Body of pancreas (tissue), 4 donors: ENCODE results near the gene GH1. TPM values are rescaled to one million over a fixed set of nuclear protein-coding genes. Genes with fewer than 3 reads are reported as not detected.

Experiments
- ATAC-seq: fragments of 150-250 bp; one replicate; pipeline ENCODE4 v1.9.1; 2016
- DNase-seq, 4 donors: peaks; one replicate each; pipeline ENCODE4 v3.0.0-alpha.2; 2019
- H3K27ac ChIP-seq, 4 donors: fragments of 200-600 bp; sonication (generic); 1 replicate in 3 of 4; 2 replicates in 1 of 4; pipeline versions ENCODE4 v1.5.1 to v1.6.1; 2016 to 2019; ENCODE audit warnings: mild to moderate bottlenecking in 1 of 4, mixed read lengths in 1 of 4, moderate library complexity in 1 of 4
- H3K27me3 ChIP-seq, 2 donors: fragments of 200-600 bp; sonication (generic); one replicate each; pipeline ENCODE4 v1.6.0; 2016; ENCODE audit warnings: mild to moderate bottlenecking in 1 of 2
- H3K36me3 ChIP-seq, 2 donors: fragments of 200-600 bp; sonication (generic); replicated peaks in 1 of 2; 2 replicates each; pipeline ENCODE4 v1.5.1; 2016; ENCODE audit warnings: low read depth in 2 of 2; ENCODE audit not compliant: insufficient read depth in 1 of 2
- H3K4me1 ChIP-seq: fragments of 200-600 bp; sonication (generic); one replicate; pipeline ENCODE4 v1.6.0; 2016
- H3K4me3 ChIP-seq, 2 donors: fragments of 200-600 bp; sonication (generic); 1 replicate in 1 of 2; 2 replicates in 1 of 2; pipeline ENCODE4 v1.5.1; 2016 to 2019
- H3K9me3 ChIP-seq, 3 donors: fragments of 200-600 bp; sonication (generic); 1 replicate in 2 of 3; 2 replicates in 1 of 3; pipeline ENCODE4 v1.5.1; 2016
- POLR2A ChIP-seq, 3 donors: fragments of 450-650 bp; IDR thresholded peaks; one replicate each; pipeline ENCODE4 v1.6.1; 2016; ENCODE audit warnings: antibody characterized with exemption in 3 of 3, mild to moderate bottlenecking in 2 of 3
- WGBS, 2 donors: methylation state at CpG; one replicate each; pipeline ENCODE4 v1.1.5; 2017; 5-methylcytosine and 5-hydroxymethylcytosine counted together
- intact Hi-C: fragments of 100-400 bp; cut with DNase I; formaldehyde crosslinking; loops from one replicate; pipeline ENCODE4 v1.15.1; 2023
- total RNA-seq, 2 donors: library from RNA; depleted of rRNA; stranded (reverse); fragments of >200 nt; gene quantifications; one replicate each; pipeline ENCODE4 v1.1.0, GENCODE V29; 2016
- TF ChIP-seq, protein P1 (sequence below), 7 experiments: fragments of 450-650 bp in 4 of 7; fragments of 200-600 bp in 3 of 7; sonication (generic) in 3 of 7; IDR thresholded peaks; one replicate each; pipeline ENCODE4 v1.5.1; 2016 to 2019; ENCODE audit warnings: antibody characterized with exemption in 7 of 7

The GH1 gene
- total RNA-seq, 2 donors from 2014 or later: not detected

DNA sequence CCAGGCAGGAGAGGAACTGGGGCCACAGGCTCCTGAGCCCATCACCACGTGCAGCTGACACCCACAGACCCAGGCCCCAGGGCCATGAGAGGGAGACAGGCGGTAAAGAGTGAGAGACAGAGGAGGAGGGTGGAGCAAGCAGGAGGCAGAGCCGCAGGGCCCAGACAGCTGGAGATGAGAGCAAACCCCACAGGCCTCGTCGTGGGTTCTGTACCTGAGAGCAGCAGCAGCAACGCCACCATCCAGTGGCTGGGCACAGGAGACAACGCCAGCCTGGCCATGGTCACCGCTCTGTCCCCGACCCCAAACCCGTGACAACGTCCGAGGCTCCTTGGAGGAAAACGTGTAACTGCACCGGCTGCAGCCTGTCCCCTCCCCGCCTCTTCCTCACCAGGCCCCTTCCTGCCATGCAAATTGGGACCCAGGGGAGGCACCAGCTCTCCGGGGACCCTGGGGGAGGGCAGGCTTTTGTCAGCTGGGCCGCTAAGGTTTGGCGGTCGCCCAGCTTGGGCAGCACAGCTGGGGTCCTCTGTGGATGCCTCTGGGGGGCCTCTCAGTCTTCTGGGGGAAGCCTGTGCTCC lies 13.4 kb upstream of the GH1 start, which contains the start of gene CD79B:
TSS of gene CD79B (minus strand) at position 351 of the 581 bp plus-strand sequence. CDS start at position 281, 70 bp downstream.
- no peaks in the 10 kb centered on the region for H3K27me3 ChIP-seq
- no peaks in the 10 kb centered on the region for H3K4me1 ChIP-seq
- ATAC-seq: no peak
- H3K4me3 ChIP-seq: no peak within 1 kb of the TSS
- 55 to 73% methylated on average over 13 to 19 of the region's 19 CpGs for WGBS, 2 donors
- H3K36me3 ChIP-seq: no peaks in the 10 kb centered on the region
- no peak within 1 kb of the TSS for H3K27ac ChIP-seq
- intact Hi-C loops: no loop called here
- TF ChIP-seq POLR2A (IDR thresholded peaks at IDR 0.05): no peak
- TF ChIP-seq, protein P1, sequence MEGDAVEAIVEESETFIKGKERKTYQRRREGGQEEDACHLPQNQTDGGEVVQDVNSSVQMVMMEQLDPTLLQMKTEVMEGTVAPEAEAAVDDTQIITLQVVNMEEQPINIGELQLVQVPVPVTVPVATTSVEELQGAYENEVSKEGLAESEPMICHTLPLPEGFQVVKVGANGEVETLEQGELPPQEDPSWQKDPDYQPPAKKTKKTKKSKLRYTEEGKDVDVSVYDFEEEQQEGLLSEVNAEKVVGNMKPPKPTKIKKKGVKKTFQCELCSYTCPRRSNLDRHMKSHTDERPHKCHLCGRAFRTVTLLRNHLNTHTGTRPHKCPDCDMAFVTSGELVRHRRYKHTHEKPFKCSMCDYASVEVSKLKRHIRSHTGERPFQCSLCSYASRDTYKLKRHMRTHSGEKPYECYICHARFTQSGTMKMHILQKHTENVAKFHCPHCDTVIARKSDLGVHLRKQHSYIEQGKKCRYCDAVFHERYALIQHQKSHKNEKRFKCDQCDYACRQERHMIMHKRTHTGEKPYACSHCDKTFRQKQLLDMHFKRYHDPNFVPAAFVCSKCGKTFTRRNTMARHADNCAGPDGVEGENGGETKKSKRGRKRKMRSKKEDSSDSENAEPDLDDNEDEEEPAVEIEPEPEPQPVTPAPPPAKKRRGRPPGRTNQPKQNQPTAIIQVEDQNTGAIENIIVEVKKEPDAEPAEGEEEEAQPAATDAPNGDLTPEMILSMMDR (IDR thresholded peaks at IDR 0.05): no peak
- H3K9me3 ChIP-seq: no peaks in the 10 kb centered on the region
- DNase-seq: no peak

DNA sequence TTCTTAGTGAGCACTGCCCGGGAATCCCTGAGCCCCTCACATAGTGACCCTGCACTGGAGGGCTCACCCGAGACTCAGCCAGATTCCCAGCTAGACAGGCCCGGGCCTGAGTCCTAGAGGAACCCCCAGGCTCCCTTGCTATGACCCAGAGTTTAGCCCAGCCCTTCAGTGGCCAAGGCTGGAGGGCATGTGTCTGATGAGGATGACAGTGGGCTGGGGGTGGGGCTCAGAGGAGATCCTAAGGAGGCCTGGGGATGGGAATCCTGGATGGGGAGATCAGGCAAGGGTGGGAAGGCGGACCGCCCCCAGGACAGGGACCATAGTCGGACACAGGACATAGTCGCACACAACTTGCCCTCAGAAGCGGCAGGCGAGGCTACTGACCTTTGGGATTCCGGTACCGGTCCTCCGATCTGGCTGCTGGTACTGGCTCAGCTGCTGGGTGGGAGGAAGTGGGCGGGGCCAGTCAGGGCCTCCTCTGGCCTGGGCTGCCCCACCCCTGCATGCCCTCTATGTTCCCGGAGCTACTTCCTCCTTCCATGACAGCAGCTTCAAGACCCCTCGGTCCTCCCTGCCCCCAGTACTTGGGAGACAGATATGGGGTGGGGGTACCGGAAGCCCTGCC lies 12.4 kb upstream of the GH1 start:
- Histone ChIP-seq H3K27ac (no peak overlapping the region), H3K4me3 (no peak overlapping the region), H3K27me3 (no peaks in the 10 kb centered on the region), H3K4me1 (no peaks in the 10 kb centered on the region), H3K9me3 (no peaks in the 10 kb centered on the region), H3K36me3 (no peaks in the 10 kb centered on the region)
- peak in 3 of 4 donors; percentile 37 to 56 (median 42) for DNase-seq
- WGBS, 2 donors: 60 to 84% methylated on average over 9 to 16 of the region's 16 CpGs
- intact Hi-C loops: no loop called here
- no peak for TF ChIP-seq POLR2A (IDR thresholded peaks at IDR 0.05)
- TF ChIP-seq, protein P1 (IDR thresholded peaks at IDR 0.05): no peak
- ATAC-seq: peak; percentile 41

DNA sequence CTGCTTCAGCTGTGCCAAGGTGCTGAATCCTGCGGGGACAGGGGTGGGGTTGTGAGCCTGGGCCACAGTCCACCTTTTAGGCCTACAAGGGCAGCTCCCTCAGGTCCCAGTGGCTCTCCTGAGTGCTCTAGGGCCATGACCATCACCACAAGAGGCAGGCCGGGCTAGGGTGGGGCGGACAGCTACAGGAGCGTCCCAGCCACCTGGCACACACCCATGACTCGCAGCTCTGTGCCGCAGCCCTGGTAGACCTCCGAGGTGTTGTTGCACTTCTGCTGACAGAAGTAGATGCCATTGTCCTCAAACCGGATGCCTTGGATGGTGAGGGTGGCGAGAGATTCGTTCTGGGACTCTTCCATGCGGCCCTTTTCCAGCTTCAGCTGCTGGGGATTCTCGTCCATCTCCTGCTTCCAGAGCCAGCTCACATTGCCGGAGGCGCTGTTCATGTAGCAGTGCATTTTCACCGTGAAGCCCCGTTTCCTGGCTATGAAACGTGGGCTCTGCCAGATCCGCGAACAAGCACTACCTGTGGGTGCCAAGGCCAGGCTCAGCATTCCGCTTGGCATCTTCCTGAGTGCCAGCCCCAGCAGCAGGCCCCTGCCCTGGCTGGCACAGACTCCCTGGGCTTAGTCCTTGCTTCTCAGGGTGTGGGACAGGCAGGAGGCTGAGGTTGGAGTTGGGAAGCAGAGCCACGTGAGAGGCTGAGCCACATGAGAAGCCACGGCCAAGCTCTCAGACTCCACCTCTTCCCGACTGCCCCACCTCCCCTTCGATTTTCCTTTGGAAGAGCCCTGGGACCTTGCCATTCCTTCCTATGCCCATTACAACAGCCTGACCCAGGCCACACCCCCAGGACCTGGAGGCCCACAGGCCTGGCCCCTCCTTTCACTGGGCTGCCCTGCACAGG lies 11.5 kb upstream of the GH1 start:
- no peaks in the 10 kb centered on the region for H3K4me1 ChIP-seq
- H3K27me3 ChIP-seq: no peaks in the 10 kb centered on the region
- no peak overlapping the region for H3K27ac ChIP-seq
- DNase-seq: peak in 2 of 4 donors; percentile 10 to 22
- intact Hi-C loops: loop anchor here (10.0 kb wide), 1 partner anchor 355 kb away; no protein-coding TSS in a partner anchor
- TF ChIP-seq, protein P1 (IDR thresholded peaks at IDR 0.05): no peak
- no peak for TF ChIP-seq POLR2A (IDR thresholded peaks at IDR 0.05)
- WGBS, 2 donors: 66 to 84% methylated on average over 10 to 23 of the region's 24 CpGs
- no peak overlapping the region for H3K4me3 ChIP-seq
- no peaks in the 10 kb centered on the region for H3K36me3 ChIP-seq
- peak; percentile 25 for ATAC-seq
- H3K9me3 ChIP-seq: no peaks in the 10 kb centered on the region

DNA sequence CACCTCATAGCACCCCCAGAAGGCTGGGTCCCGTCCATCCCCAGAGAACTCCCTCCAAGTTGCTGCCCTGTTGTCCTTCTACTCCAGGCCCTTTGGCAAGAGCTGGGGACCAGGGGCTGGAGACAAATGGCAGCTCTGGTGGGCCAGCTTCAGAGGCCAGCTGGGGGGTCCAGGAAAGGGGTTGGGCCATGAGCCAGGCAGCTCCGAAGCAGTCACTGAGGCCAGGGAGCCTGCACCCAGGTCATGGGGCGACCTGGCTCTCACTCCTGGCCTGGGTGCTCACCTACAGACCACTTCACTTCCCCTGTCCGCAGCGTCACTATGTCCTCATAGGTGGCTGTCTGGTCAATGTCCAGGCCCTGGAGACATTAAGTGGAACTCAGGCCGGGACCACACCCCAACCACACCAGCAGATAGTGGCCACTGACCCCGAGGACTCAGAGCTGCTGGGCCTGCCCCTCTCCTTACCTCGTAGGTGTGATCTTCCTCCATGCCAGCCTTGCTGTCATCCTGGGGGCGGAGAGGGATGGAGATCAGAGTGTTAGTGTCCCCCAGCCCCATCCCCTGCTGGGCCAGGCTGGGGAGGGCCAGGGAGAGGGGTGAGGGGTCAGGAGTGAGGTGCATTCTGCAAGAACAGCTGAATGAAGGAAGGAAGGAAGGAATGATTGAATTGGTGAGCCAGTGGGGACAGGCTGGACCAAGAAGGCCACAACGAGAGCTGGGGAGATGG lies 10.5 kb upstream of the GH1 start:
- no peaks in the 10 kb centered on the region for H3K4me1 ChIP-seq
- DNase-seq (no peak), ATAC-seq (no peak)
- TF ChIP-seq POLR2A (IDR thresholded peaks at IDR 0.05): no peak
- TF ChIP-seq, protein P1 (IDR thresholded peaks at IDR 0.05): no peak
- 79 to 100% methylated on average over 2 to 10 of the region's 10 CpGs for WGBS, 2 donors
- H3K36me3 ChIP-seq: no peaks in the 10 kb centered on the region
- no peaks in the 10 kb centered on the region for H3K9me3 ChIP-seq
- H3K4me3 ChIP-seq: no peak overlapping the region
- no peaks in the 10 kb centered on the region for H3K27me3 ChIP-seq
- no peak overlapping the region for H3K27ac ChIP-seq
- intact Hi-C loops: loop anchor here (10.0 kb wide), 1 partner anchor 356 kb away; no protein-coding TSS in a partner anchor
